Ovary (tissue), 9 donors: ENCODE results near the gene NT5C1A. TPM values are rescaled to one million over a fixed set of nuclear protein-coding genes. Genes with fewer than 3 reads are reported as not detected.

ENCODE experiments used
- DNase-seq, 5 donors: peaks; one replicate each; pipeline ENCODE4 v3.0.0-alpha.2; 2019 to 2020
- H3K27ac ChIP-seq, 2 donors: fragments of 200-600 bp; one replicate each; pipeline versions ENCODE4 v1.5.1 to v1.8.0; 2019 to 2022
- H3K27me3 ChIP-seq: fragments of 200-600 bp; one replicate; pipeline ENCODE4 v1.8.0; 2022
- H3K36me3 ChIP-seq: fragments of 200-600 bp; sonication (generic); one replicate; pipeline ENCODE4 v1.5.1; 2019
- H3K4me1 ChIP-seq: one replicate; pipeline ENCODE4 v1.8.1; 2013; ENCODE audit warnings: mild to moderate bottlenecking, moderate library complexity; ENCODE audit not compliant: insufficient read depth
- H3K4me3 ChIP-seq: fragments of 200-600 bp; sonication (generic); one replicate; pipeline ENCODE4 v1.5.1; 2017
- H3K9me3 ChIP-seq, 2 donors: fragments of 200-600 bp in 1 of 2; sonication (generic) in 1 of 2; one replicate each; pipeline versions ENCODE4 v1.5.1 to v1.8.1; 2013 to 2019; ENCODE audit warnings: mild to moderate bottlenecking in 1 of 2, moderate library complexity in 1 of 2
- CTCF ChIP-seq, 3 donors: fragments of 450-650 bp in 2 of 3; fragments of 200-600 bp in 1 of 3; IDR thresholded peaks; one replicate each; pipeline versions ENCODE4 v1.5.1 to v1.8.0; 2016 to 2022; ENCODE audit warnings: antibody characterized with exemption in 3 of 3, mild to moderate bottlenecking in 1 of 3
- EP300 ChIP-seq: sonication (generic); formaldehyde crosslinking; IDR thresholded peaks from one replicate; pipeline ENCODE4 v1.6.1; 2017; ENCODE audit warnings: antibody characterized with exemption
- POLR2A ChIP-seq: fragments of 450-650 bp; IDR thresholded peaks from one replicate; pipeline ENCODE4 v1.6.1; 2017; ENCODE audit warnings: antibody characterized with exemption, mild to moderate bottlenecking, moderate library complexity
- WGBS, 3 donors: extraction: QIAGEN DNeasy Blood & Tissue Kit in 1 of 3; methylation state at CpG; one replicate each; pipeline versions ENCODE4 v1.1.5 to v1.1.7; 2013 to 2017; 5-methylcytosine and 5-hydroxymethylcytosine counted together
- intact Hi-C, 4 donors: fragments of 100-400 bp; cut with DNase I; formaldehyde crosslinking; loops; one replicate each; pipeline versions ENCODE4 v1.11.0 to v1.15.1; 2022 to 2023
- polyA plus RNA-seq, 2 donors: library from polyadenylated mRNA; stranded (reverse); fragments of 200-250 nt in 1 of 2; fragments of 350-450 nt in 1 of 2; fragmentation: Illumina TruSeq in 1 of 2; extraction: RNeasy Lipid Tissue Mini Kit (QIAGEN cat#74804) in 1 of 2; gene quantifications; one replicate each; pipeline ENCODE4 v1.2.3, GENCODE V29; 2013 to 2014
- total RNA-seq, 7 donors: library from RNA; depleted of rRNA in 2 of 7; stranded (reverse); fragments of >200 nt in 2 of 7; fragmentation: NEBNext Ultra II Directional in 3 of 7; extraction: Animal tissue kit (Norgen Biotek cat#: 25700) in 3 of 7; gene quantifications; one replicate each; pipeline versions ENCODE4 v1.1.0 to v1.2.4, GENCODE V29; 2016 to 2023
- donor health status: DM: no; HTN: no; CAD: no; lungs with moderate emphysema.
- donor health status: DM: no; HTN: no; CAD: no.
- donor health status: Bipolar disorder and iron deficiency.
- donor health status: DM: yes; HTN: yes; CAD: no.
- donor health status: DM: no; HTN: no; CAD: no.
- donor health status: DM: yes; HTN: yes; CAD: no.

The NT5C1A gene
- total and polyA plus RNA-seq, 9 donors = 0.15 to 2.4 (median 1.5) TPM; not detected in 2

GRCh38 chr1:39637361-39637760 is 34.5 kb downstream of the NT5C1A start:
- H3K27ac ChIP-seq = no peak overlapping the region
- WGBS, 3 donors = 52 to 64% (median 57%) methylated on average over 4 of the region's 4 CpGs
- TF ChIP-seq POLR2A = no peak
- TF ChIP-seq EP300 = no peak
- TF ChIP-seq CTCF (IDR thresholded peaks at IDR 0.05) = no peak
- no peaks in the 10 kb centered on the region for H3K4me1 ChIP-seq
- no peaks in the 10 kb centered on the region for H3K27me3 ChIP-seq
- no peak overlapping the region for H3K4me3 ChIP-seq
- no peak for DNase-seq
- H3K9me3 ChIP-seq = no peaks in the 10 kb centered on the region
- intact Hi-C loops = no loop called here
- H3K36me3 ChIP-seq = no peaks in the 10 kb centered on the region

GRCh38 chr1:39635871-39636210 is 36.1 kb downstream of the NT5C1A start:
- intact Hi-C loops = no loop called here
- Histone ChIP-seq H3K4me3 (no peak overlapping the region), H3K27me3 (no peaks in the 10 kb centered on the region), H3K9me3 (no peaks in the 10 kb centered on the region), H3K27ac (no peak overlapping the region), H3K4me1 (no peaks in the 10 kb centered on the region), H3K36me3 (no peaks in the 10 kb centered on the region)
- 12 to 47% (median 16%) methylated on average over 2 of the region's 2 CpGs for WGBS, 3 donors
- TF ChIP-seq POLR2A = no peak
- TF ChIP-seq CTCF (IDR thresholded peaks at IDR 0.05) = no peak
- TF ChIP-seq EP300 = no peak
- DNase-seq = no peak

GRCh38 chr1:39635205-39635870 is 36.6 kb downstream of the NT5C1A start:
- H3K27me3 ChIP-seq = no peaks in the 10 kb centered on the region
- DNase-seq = no peak
- no peaks in the 10 kb centered on the region for H3K9me3 ChIP-seq
- no peak overlapping the region for H3K27ac ChIP-seq
- H3K36me3 ChIP-seq = no peaks in the 10 kb centered on the region
- TF ChIP-seq EP300 = no peak
- no peak for TF ChIP-seq CTCF (IDR thresholded peaks at IDR 0.05)
- WGBS, 3 donors = 53 to 64% (median 59%) methylated on average over 12 of the region's 12 CpGs
- no peak overlapping the region for H3K4me3 ChIP-seq
- H3K4me1 ChIP-seq = no peaks in the 10 kb centered on the region
- intact Hi-C loops = no loop called here

- H3K27me3 ChIP-seq = no peaks in the 10 kb centered on the region
- TF ChIP-seq POLR2A (no peak), CTCF (IDR thresholded peaks at IDR 0.05) (no peak), EP300 (no peak)
- no peaks in the 10 kb centered on the region for H3K4me1 ChIP-seq
- no peak for DNase-seq
- 56 to 70% (median 58%) methylated on average over 3 of the region's 3 CpGs for WGBS, 3 donors
- intact Hi-C loops = no loop called here
- H3K27ac ChIP-seq = no peak overlapping the region
- H3K4me3 ChIP-seq = peak overlapping the region; percentile 22
- H3K9me3 ChIP-seq = no peaks in the 10 kb centered on the region
- no peaks in the 10 kb centered on the region for H3K36me3 ChIP-seq
These were observed 38.5 kb downstream of the NT5C1A start for GRCh38 chr1:39633422-39633821.
